H1 (cell line): ENCODE measurements around the gene PHACTR1. TPM values are rescaled to one million over a fixed set of nuclear protein-coding genes. Genes with fewer than 3 reads are reported as not detected.

Experiments used
- CTCF ChIA-PET: fragments of 300-600 bp; sonication (Branson Sonifier 250); formaldehyde crosslinking; loops from one replicate; lab custom pipeline; 2021; ENCODE audit not compliant: partially characterized antibody; lab: Charles Lee
- POLR2A ChIA-PET: fragments of 300-600 bp; sonication (Branson Sonifier 250); formaldehyde crosslinking; loops from one replicate; lab custom pipeline; 2021; ENCODE audit warnings: inconsistent platforms; ENCODE audit not compliant: partially characterized antibody; lab: Charles Lee
- DNase-seq, 2 experiments: peaks; one replicate each; pipeline versions ENCODE4 v3.0.0 to v3.0.0-alpha.2; 2010 to 2022; ENCODE audit warnings: low spot score in 2 of 2, low read depth in 1 of 2, mixed read lengths in 1 of 2
- FAIRE-seq: peaks from 2 replicates; lab custom pipeline; 2011; peaks lifted over from hg19 to GRCh38; lab: Jason Lieb, UNC
- H2AFZ ChIP-seq: 2 replicates; pipeline ENCODE4 v1.8.1; 2012; ENCODE audit warnings: low read length, inconsistent platforms
- H2AK5ac ChIP-seq: 2 replicates; pipeline ENCODE4 v1.6.1; 2013; ENCODE audit warnings: low read depth, low read length
- H2BK120ac ChIP-seq: replicated peaks from 2 replicates; pipeline ENCODE3; 2013; ENCODE audit warnings: low read depth, low read length, inconsistent platforms
- H2BK12ac ChIP-seq: 2 replicates; pipeline ENCODE4 v1.6.1; 2013; ENCODE audit warnings: low read depth, low read length
- H2BK15ac ChIP-seq: 2 replicates; pipeline ENCODE4 v1.6.1; 2013; ENCODE audit warnings: low read length
- H2BK20ac ChIP-seq: 2 replicates; pipeline ENCODE4 v1.6.1; 2013; ENCODE audit warnings: low read length
- H2BK5ac ChIP-seq: 2 replicates; pipeline ENCODE4 v1.6.1; 2013; ENCODE audit warnings: low read depth, low read length
- H3K14ac ChIP-seq: 2 replicates; pipeline ENCODE4 v1.6.1; 2013; ENCODE audit warnings: inconsistent platforms; ENCODE audit not compliant: insufficient read length
- H3K18ac ChIP-seq: 2 replicates; pipeline ENCODE4 v1.6.1; 2013; ENCODE audit warnings: low read length; ENCODE audit errors: extremely low read depth
- H3K23ac ChIP-seq: 2 replicates; pipeline ENCODE4 v1.6.1; 2013; ENCODE audit warnings: inconsistent platforms; ENCODE audit not compliant: insufficient read length
- H3K23me2 ChIP-seq: 2 replicates; pipeline ENCODE4 v1.6.1; 2013; ENCODE audit warnings: low read depth, low read length
- H3K27ac ChIP-seq: 2 replicates; pipeline ENCODE4 v1.6.1; 2011; ENCODE audit warnings: low read depth, low read length, inconsistent platforms
- H3K27me3 ChIP-seq, 4 experiments: replicated peaks in 1 of 4; 1 replicate in 1 of 4; 2 replicates in 3 of 4; pipeline versions ENCODE4 v1.6.1 to v1.8.1; 2011 to 2013; ENCODE audit warnings: low read length in 3 of 4, mild to moderate bottlenecking in 3 of 4, inconsistent platforms in 2 of 4, mixed read lengths in 2 of 4, moderate library complexity in 1 of 4; ENCODE audit not compliant: control insufficient read depth in 3 of 4, insufficient read depth in 3 of 4; ENCODE audit errors: extremely low read depth in 1 of 4
- H3K36me3 ChIP-seq, 4 experiments: 2 replicates each; pipeline versions ENCODE4 v1.6.1 to v1.8.1; 2011 to 2013; ENCODE audit warnings: mild to moderate bottlenecking in 4 of 4, low read length in 3 of 4, moderate library complexity in 2 of 4, control low read depth in 1 of 4, inconsistent platforms in 1 of 4; ENCODE audit not compliant: insufficient read depth in 4 of 4, control insufficient read depth in 2 of 4
- H3K4ac ChIP-seq: replicated peaks from 2 replicates; pipeline ENCODE3; 2013; ENCODE audit warnings: low read length, low read depth, mixed read lengths, inconsistent platforms; ENCODE audit not compliant: insufficient read length
- H3K4me1 ChIP-seq, 4 experiments: replicated peaks in 1 of 4; 1 replicate in 1 of 4; 2 replicates in 3 of 4; pipeline versions ENCODE4 v1.6.1 to v1.8.1; 2011 to 2013; ENCODE audit warnings: low read length in 3 of 4, inconsistent platforms in 2 of 4, mixed read lengths in 1 of 4; ENCODE audit not compliant: insufficient read depth in 4 of 4, control insufficient read depth in 3 of 4
- H3K4me2 ChIP-seq, 2 experiments: 2 replicates each; pipeline versions ENCODE4 v1.6.1 to v1.8.1; 2011 to 2013; ENCODE audit warnings: low read depth in 2 of 2, low read length in 2 of 2, control low read depth in 1 of 2, inconsistent platforms in 1 of 2, mild to moderate bottlenecking in 1 of 2; ENCODE audit not compliant: insufficient read depth in 1 of 2
- H3K4me3 ChIP-seq, 4 experiments: fragments of 200-600, 300-600 bp in 1 of 4; sonication (generic), shearing (Covaris generic), sonication (Bioruptor Twin) in 1 of 4; 2 replicates each; pipeline versions ENCODE4 v1.5.1 to v1.8.1; 2011 to 2016; ENCODE audit warnings: low read length in 4 of 4, low read depth in 3 of 4, control low read depth in 2 of 4, inconsistent platforms in 2 of 4, mild to moderate bottlenecking in 2 of 4, mixed read lengths in 1 of 4, moderate library complexity in 1 of 4; ENCODE audit not compliant: insufficient read depth in 2 of 4; ENCODE audit errors: extremely low read depth in 1 of 4
- H3K56ac ChIP-seq: replicated peaks from 2 replicates; pipeline ENCODE3; 2013; ENCODE audit warnings: low read depth, mild to moderate bottlenecking, mixed read lengths, low read length, inconsistent platforms; ENCODE audit not compliant: insufficient read length
- H3K79me1 ChIP-seq: 2 replicates; pipeline ENCODE4 v1.6.1; 2013; ENCODE audit warnings: low read depth, low read length, control low read depth
- H3K79me2 ChIP-seq, 2 experiments: 2 replicates each; pipeline versions ENCODE4 v1.6.1 to v1.8.1; 2012 to 2013; ENCODE audit warnings: low read length in 2 of 2, mild to moderate bottlenecking in 2 of 2, inconsistent platforms in 1 of 2; ENCODE audit not compliant: insufficient read depth in 2 of 2, control insufficient read depth in 1 of 2
- H3K9ac ChIP-seq, 4 experiments: replicated peaks in 1 of 4; 1 replicate in 1 of 4; 2 replicates in 3 of 4; pipeline versions ENCODE4 v1.6.1 to v1.8.1; 2011 to 2013; ENCODE audit warnings: low read depth in 3 of 4, low read length in 3 of 4, control low read depth in 2 of 4, mild to moderate bottlenecking in 2 of 4, moderate library complexity in 2 of 4, inconsistent platforms in 1 of 4; ENCODE audit errors: extremely low read depth in 1 of 4
- H3K9me3 ChIP-seq, 2 experiments: 2 replicates each; pipeline versions ENCODE4 v1.6.1 to v1.8.1; 2012 to 2013; ENCODE audit warnings: mild to moderate bottlenecking in 2 of 2, moderate library complexity in 2 of 2, control low read depth in 1 of 2, inconsistent platforms in 1 of 2, low read depth in 1 of 2, low read length in 1 of 2, mixed read lengths in 1 of 2; ENCODE audit not compliant: insufficient read depth in 2 of 2
- H4K20me1 ChIP-seq, 2 experiments: replicated peaks in 1 of 2; 2 replicates each; pipeline versions ENCODE3 to v1.8.1; 2011 to 2013; ENCODE audit warnings: inconsistent platforms in 2 of 2, low read length in 2 of 2, mild to moderate bottlenecking in 1 of 2; ENCODE audit not compliant: insufficient read depth in 2 of 2, control insufficient read depth in 1 of 2
- H4K5ac ChIP-seq: 2 replicates; pipeline ENCODE4 v1.6.1; 2013; ENCODE audit warnings: low read length, low read depth, mixed read lengths, inconsistent platforms; ENCODE audit not compliant: insufficient read length
- H4K8ac ChIP-seq: 2 replicates; pipeline ENCODE4 v1.8.0; 2013; ENCODE audit warnings: mild to moderate bottlenecking, moderate library complexity, low read length, inconsistent platforms; ENCODE audit not compliant: insufficient read depth; ENCODE audit errors: extremely low read depth
- H4K91ac ChIP-seq: replicated peaks from 2 replicates; pipeline ENCODE3; 2013; ENCODE audit warnings: low read length, mixed read lengths, inconsistent platforms; ENCODE audit not compliant: insufficient read length
- BRCA1 ChIP-seq: IDR thresholded peaks from 2 replicates; pipeline ENCODE4 v1.6.1; 2012; ENCODE audit warnings: low read depth, low read length, improper control_type of control experiment
- WGBS, 2 experiments: shearing (Covaris generic) in 1 of 2; methylation state at CpG; one replicate each; pipeline versions ENCODE4 v1.1.6 to v1.1.7; 2013 to 2015; ENCODE audit warnings: low lambda C conversion rate in 2 of 2, mixed read lengths in 2 of 2, inconsistent platforms in 1 of 2, low coverage in 1 of 2, missing lambda C conversion rate in 1 of 2; ENCODE audit not compliant: insufficient replicate concordance in 2 of 2, insufficient coverage in 1 of 2, insufficient read length in 1 of 2; ENCODE audit errors: extremely low coverage in 1 of 2, missing lambda C conversion rate in 1 of 2; 5-methylcytosine and 5-hydroxymethylcytosine counted together
- polyA plus RNA-seq, 7 experiments: library from polyadenylated mRNA; depleted of rRNA in 3 of 7; stranded (reverse) in 5 of 7; unstranded in 2 of 7; fragments of >200 nt in 5 of 7; fragments of 200-250 nt in 2 of 7; gene quantifications; 1 replicate in 5 of 7; 2 replicates in 1 of 7; 4 replicates in 1 of 7; pipeline versions ENCODE4 v1.2.1 to v1.2.3, GENCODE V29; 2011 to 2013; ENCODE audit warnings: missing spikeins in 2 of 7, mixed read lengths in 2 of 7
- total RNA-seq: library from RNA; stranded (reverse); fragmentation: NEBNext Ultra II Directional; extraction: Animal tissue kit (Norgen Biotek cat#: 25700); gene quantifications from 2 replicates; pipeline ENCODE4 v1.2.1, GENCODE V29; 2021

Gene PHACTR1
- total and polyA plus RNA-seq, 2 of the 8 experiments (the other 6 are each of a cell fraction or from before 2014, with no cell fraction given) = 3.9 to 17.1 TPM

- TF ChIP-seq BRCA1 = no peak
- CTCF ChIA-PET = interaction anchor here (1.5 kb wide), 1 partner anchor 76 kb away, joined by 3 read pairs; no protein-coding TSS in a partner anchor
- no peak for FAIRE-seq
Observed at GRCh38 chr6:13178107-13178506, 461.5 kb downstream of the PHACTR1 start.

More at GRCh38 chr6:13178107-13178506, 461.5 kb downstream of the PHACTR1 start:
- no peak overlapping the region for H2BK15ac ChIP-seq
- H3K79me2 ChIP-seq = no peaks in the 10 kb centered on the region
- H3K56ac ChIP-seq = no peak overlapping the region
- no peaks in the 10 kb centered on the region for H3K27me3 ChIP-seq
- no peak overlapping the region for H4K8ac ChIP-seq
- H2AFZ ChIP-seq = no peak overlapping the region
- no peaks in the 10 kb centered on the region for H3K23me2 ChIP-seq
- peaks cover 0 to 13% (median 11%) of the 10 kb centered on the region in 4 experiments; a peak in 5 of 7 replicates for H3K4me1 ChIP-seq
- no peak overlapping the region for H2BK20ac ChIP-seq
- H3K36me3 ChIP-seq = no peaks in the 10 kb centered on the region
- H3K18ac ChIP-seq = no peak overlapping the region
- H3K9me3 ChIP-seq = no peaks in the 10 kb centered on the region; a peak in 1 of 4 replicates
- H2BK12ac ChIP-seq = no peak overlapping the region
- H3K23ac ChIP-seq = no peak overlapping the region
- no peak overlapping the region for H3K9ac ChIP-seq
- H3K4me2 ChIP-seq = no peak overlapping the region
- peak overlapping the region; percentile 76; the same call in 1 of the 2 replicates for H2AK5ac ChIP-seq
- H2BK5ac ChIP-seq = no peak overlapping the region
- H4K5ac ChIP-seq = no peak overlapping the region
- 63% methylated on average over 5 of the region's 5 CpGs; no CpG with 5 or more reads in 1 of the 2 experiments for WGBS, 2 experiments
- H3K79me1 ChIP-seq = no peaks in the 10 kb centered on the region
- H3K14ac ChIP-seq = no peak overlapping the region
- DNase-seq = no peak
- POLR2A ChIA-PET = no interaction called here
- no peak overlapping the region for H2BK120ac ChIP-seq
- no peak overlapping the region for H3K4ac ChIP-seq
- no peak overlapping the region for H3K27ac ChIP-seq
- no peaks in the 10 kb centered on the region for H4K20me1 ChIP-seq
- no peak overlapping the region for H3K4me3 ChIP-seq
- no peak overlapping the region for H4K91ac ChIP-seq
